HepG2 (cell line): Measurements from ENCODE around the gene PKNOX2. TPM values are rescaled to one million over a fixed set of nuclear protein-coding genes. Genes with fewer than 3 reads are reported as not detected.

Experiments
- CENPX ChIP-seq: sonication (generic); formaldehyde crosslinking; IDR thresholded peaks from 2 replicates; pipeline ENCODE4 v1.9.0; 2021; ENCODE audit warnings: mild to moderate bottlenecking, missing genetic modification reagents, moderate library complexity
- IRX3 ChIP-seq: sonication (generic); formaldehyde crosslinking; IDR thresholded peaks from 2 replicates; pipeline ENCODE4 v1.8.1; 2023; ENCODE audit warnings: mild to moderate bottlenecking, low read depth, missing genetic modification reagents, borderline replicate concordance
- KLF9 ChIP-seq: IDR thresholded peaks from 2 replicates; pipeline ENCODE4 v1.6.1; 2016; ENCODE audit warnings: low read depth
- NAIF1 ChIP-seq: sonication (generic); formaldehyde crosslinking; IDR thresholded peaks from 2 replicates; pipeline ENCODE4 v1.5.0; 2020; ENCODE audit warnings: mild to moderate bottlenecking, missing genetic modification reagents, borderline replicate concordance
- NFRKB ChIP-seq: fragments of 450-650 bp; IDR thresholded peaks from 2 replicates; pipeline ENCODE4 v1.6.1; 2017
- WIZ ChIP-seq: sonication (generic); formaldehyde crosslinking; IDR thresholded peaks from 2 replicates; pipeline ENCODE4 v1.5.1; 2020; ENCODE audit warnings: mild to moderate bottlenecking, missing genetic modification reagents
- ZNF672 ChIP-seq: sonication (generic); formaldehyde crosslinking; IDR thresholded peaks from 2 replicates; pipeline ENCODE4 v1.8.1; 2022; ENCODE audit warnings: missing genetic modification reagents
- polyA plus RNA-seq, 8 experiments: library from polyadenylated mRNA; depleted of rRNA in 3 of 8; stranded (reverse) in 7 of 8; unstranded in 1 of 8; fragments of >200 nt; fragmentation: Illumina TruSeq in 4 of 8; extraction: Trizol in 4 of 8; gene quantifications; 2 replicates each; pipeline versions ENCODE4 v1.2.1 to v1.2.3, GENCODE V29; 2011 to 2016; ENCODE audit warnings: low read depth in 4 of 8, missing spikeins in 1 of 8, mixed read lengths in 1 of 8; ENCODE audit not compliant: insufficient read depth in 1 of 8
- total RNA-seq, 5 experiments: library from RNA; depleted of rRNA; stranded (reverse); fragments of >200 nt; fragmentation: Illumina TruSeq; extraction: Trizol; gene quantifications; 2 replicates each; pipeline ENCODE4 v1.2.3, GENCODE V29; 2016; ENCODE audit warnings: low read depth in 1 of 5
- TF ChIP-seq, protein P1 (sequence below): sonication (generic); formaldehyde crosslinking; IDR thresholded peaks from 2 replicates; pipeline ENCODE4 v1.8.0; 2022; ENCODE audit warnings: mild to moderate bottlenecking, missing genetic modification reagents
- TF ChIP-seq, protein P2 (sequence below): sonication (generic); formaldehyde crosslinking; IDR thresholded peaks from 2 replicates; pipeline ENCODE4 v1.4.0; 2020; ENCODE audit warnings: missing genetic modification reagents, borderline replicate concordance

Gene PKNOX2
- total and polyA plus RNA-seq, 2 of the 13 experiments (the other 11 are each of a cell fraction or from before 2014, with no cell fraction given): not detected

DNA sequence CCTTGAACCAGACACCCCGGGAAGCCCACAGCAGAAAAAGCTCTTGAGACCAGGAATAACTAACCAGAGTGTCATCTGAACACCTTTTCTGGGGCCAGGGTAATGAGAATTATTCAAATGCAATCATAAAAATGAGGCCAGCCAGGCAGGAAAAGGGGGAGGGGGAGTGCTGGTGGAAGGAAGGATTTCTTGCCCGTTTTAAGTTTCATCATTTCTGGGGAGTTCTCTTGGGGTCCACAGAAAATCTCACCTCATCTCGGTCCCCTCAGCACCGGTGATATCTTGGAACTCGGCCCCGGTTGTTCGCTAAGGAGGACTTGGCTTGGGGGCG, 495 bp upstream of the PKNOX2 start (continued):
- TF ChIP-seq, protein P1, sequence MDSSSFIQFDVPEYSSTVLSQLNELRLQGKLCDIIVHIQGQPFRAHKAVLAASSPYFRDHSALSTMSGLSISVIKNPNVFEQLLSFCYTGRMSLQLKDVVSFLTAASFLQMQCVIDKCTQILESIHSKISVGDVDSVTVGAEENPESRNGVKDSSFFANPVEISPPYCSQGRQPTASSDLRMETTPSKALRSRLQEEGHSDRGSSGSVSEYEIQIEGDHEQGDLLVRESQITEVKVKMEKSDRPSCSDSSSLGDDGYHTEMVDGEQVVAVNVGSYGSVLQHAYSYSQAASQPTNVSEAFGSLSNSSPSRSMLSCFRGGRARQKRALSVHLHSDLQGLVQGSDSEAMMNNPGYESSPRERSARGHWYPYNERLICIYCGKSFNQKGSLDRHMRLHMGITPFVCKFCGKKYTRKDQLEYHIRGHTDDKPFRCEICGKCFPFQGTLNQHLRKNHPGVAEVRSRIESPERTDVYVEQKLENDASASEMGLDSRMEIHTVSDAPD (CRISPR knock-in tag): no peak
- no peak for TF ChIP-seq ZNF672 (CRISPR knock-in tag)
- no peak for TF ChIP-seq NFRKB
- TF ChIP-seq CENPX (CRISPR knock-in tag): no peak
- no peak for TF ChIP-seq IRX3 (CRISPR knock-in tag)
- TF ChIP-seq, protein P2, sequence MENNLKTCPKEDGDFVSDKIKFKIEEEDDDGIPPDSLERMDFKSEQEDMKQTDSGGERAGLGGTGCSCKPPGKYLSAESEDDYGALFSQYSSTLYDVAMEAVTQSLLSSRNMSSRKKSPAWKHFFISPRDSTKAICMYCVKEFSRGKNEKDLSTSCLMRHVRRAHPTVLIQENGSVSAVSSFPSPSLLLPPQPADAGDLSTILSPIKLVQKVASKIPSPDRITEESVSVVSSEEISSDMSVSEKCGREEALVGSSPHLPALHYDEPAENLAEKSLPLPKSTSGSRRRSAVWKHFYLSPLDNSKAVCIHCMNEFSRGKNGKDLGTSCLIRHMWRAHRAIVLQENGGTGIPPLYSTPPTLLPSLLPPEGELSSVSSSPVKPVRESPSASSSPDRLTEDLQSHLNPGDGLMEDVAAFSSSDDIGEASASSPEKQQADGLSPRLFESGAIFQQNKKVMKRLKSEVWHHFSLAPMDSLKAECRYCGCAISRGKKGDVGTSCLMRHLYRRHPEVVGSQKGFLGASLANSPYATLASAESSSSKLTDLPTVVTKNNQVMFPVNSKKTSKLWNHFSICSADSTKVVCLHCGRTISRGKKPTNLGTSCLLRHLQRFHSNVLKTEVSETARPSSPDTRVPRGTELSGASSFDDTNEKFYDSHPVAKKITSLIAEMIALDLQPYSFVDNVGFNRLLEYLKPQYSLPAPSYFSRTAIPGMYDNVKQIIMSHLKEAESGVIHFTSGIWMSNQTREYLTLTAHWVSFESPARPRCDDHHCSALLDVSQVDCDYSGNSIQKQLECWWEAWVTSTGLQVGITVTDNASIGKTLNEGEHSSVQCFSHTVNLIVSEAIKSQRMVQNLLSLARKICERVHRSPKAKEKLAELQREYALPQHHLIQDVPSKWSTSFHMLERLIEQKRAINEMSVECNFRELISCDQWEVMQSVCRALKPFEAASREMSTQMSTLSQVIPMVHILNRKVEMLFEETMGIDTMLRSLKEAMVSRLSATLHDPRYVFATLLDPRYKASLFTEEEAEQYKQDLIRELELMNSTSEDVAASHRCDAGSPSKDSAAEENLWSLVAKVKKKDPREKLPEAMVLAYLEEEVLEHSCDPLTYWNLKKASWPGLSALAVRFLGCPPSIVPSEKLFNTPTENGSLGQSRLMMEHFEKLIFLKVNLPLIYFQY (CRISPR knock-in tag): no peak
- TF ChIP-seq NAIF1 (CRISPR knock-in tag): no peak
- TF ChIP-seq WIZ (CRISPR knock-in tag): no peak
- no peak for TF ChIP-seq KLF9 (CRISPR knock-in tag)
